ENCODE results near the gene TESK1. TPM values are rescaled to one million over a fixed set of nuclear protein-coding genes. Genes with fewer than 3 reads are reported as not detected.

Gene TESK1
- polyA plus RNA-seq (2011; rRNA removed) (16.5 and 17.4 TPM in 2 replicates), polyA plus RNA-seq (2017; fragmentation: RNase III; extraction: RNeasy Plus Mini Kit Qiagen cat#74134 plus additional on column Dnase treatment) (29.9 to 33.0 TPM (median 30.6 TPM) in 3 replicates), polyA minus RNA-seq (2011; rRNA and poly(A)+ RNA removed) (16.1 and 20.1 TPM in 2 replicates)
- polyA plus RNA-seq (2012; cell fraction: cytosol; rRNA removed) = 18.7 and 25.6 TPM in 2 replicates
- 57.5 and 63.3 TPM in 2 replicates for polyA plus RNA-seq (2012; cell fraction: nucleus; rRNA removed)

- Histone ChIP-seq H3K9me3 (no peaks in the 10 kb centered on the region), H3K27ac (peak within 1 kb of the TSS; percentile 86 to 95), H3K4me1 (peaks cover 11% of the 10 kb centered on the region), H3K4me2 (peak within 1 kb of the TSS; percentile 82), H3K4me3 (peak within 1 kb of the TSS; percentile 80)
- DNase-seq (ENCODE audit: low read depth in 1 of 2, low spot score in 1 of 2) (peak; percentile 87 to 90), ATAC-seq (peak; percentile 64 to 70), FAIRE-seq (no peak)
- POLR2A ChIA-PET = interaction anchor here (0.6 to 2.1 kb wide), 7 partner anchors 42 to 532 kb away, joined by 3 to 10 read pairs (median 4); partner anchors contain the start of genes ATOSB, CCDC107, CREB3 and RMRP
- TF ChIP-seq FOXS1 (CRISPR knock-in tag; IDR thresholded peaks at IDR 0.05) = no peak
- TF ChIP-seq ZC3H11A (IDR thresholded peaks at IDR 0.05) = no peak
- peak; percentile 45; the same call in 1 of the 2 replicates for TF ChIP-seq MAX (IDR thresholded peaks at IDR 0.05)
- TF ChIP-seq HOXA7 (CRISPR knock-in tag; IDR thresholded peaks at IDR 0.05) = no peak
- no peak for TF ChIP-seq MYC (IDR thresholded peaks at IDR 0.05; ENCODE audit: borderline replicate concordance, low read length)
- no peak for TF ChIP-seq BHLHE40 (IDR thresholded peaks at IDR 0.05; ENCODE audit: low read depth, low read length)
- TF ChIP-seq ZSCAN20 (CRISPR knock-in tag; IDR thresholded peaks at IDR 0.05) = no peak
- no peak for TF ChIP-seq ZFP36 (IDR thresholded peaks at IDR 0.05; ENCODE audit: borderline replicate concordance, partially characterized antibody)
- no peak for TF ChIP-seq HDAC2 (IDR thresholded peaks at IDR 0.05)
- TF ChIP-seq RARB (CRISPR knock-in tag; IDR thresholded peaks at IDR 0.05) = no peak
- no peak for TF ChIP-seq ELK1 (IDR thresholded peaks at IDR 0.05; ENCODE audit: low read depth, low read length)
- TF ChIP-seq JUN (IDR thresholded peaks at IDR 0.05) = no peak
- TF ChIP-seq SMC3 (IDR thresholded peaks at IDR 0.05) = no peak
- no peak for TF ChIP-seq ESRRA (IDR thresholded peaks at IDR 0.05; ENCODE audit: borderline replicate concordance, low read length)
- peak; percentile 82; the same call in 1 of the 2 replicates for TF ChIP-seq TP53 (CRISPR knock-in tag; IDR thresholded peaks at IDR 0.05)
- no peak for TF ChIP-seq EP300 (IDR thresholded peaks at IDR 0.05)
- no peak for TF ChIP-seq RAD21 (conservative IDR thresholded peaks at IDR 0.05 in 1 of 2, IDR thresholded peaks at IDR 0.05 in 1 of 2)
- TF ChIP-seq HOXB13 (CRISPR knock-in tag; IDR thresholded peaks at IDR 0.05; ENCODE audit: low read depth) = no peak
- TF ChIP-seq POLR2AphosphoS2 (conservative IDR thresholded peaks at IDR 0.05; ENCODE audit: low read length) = no peak
- no peak for TF ChIP-seq RNF2 (IDR thresholded peaks at IDR 0.05; ENCODE audit: borderline replicate concordance, low read depth)
- TF ChIP-seq JUNB (IDR thresholded peaks at IDR 0.05) = no peak
- TF ChIP-seq NFE2L2 (conservative IDR thresholded peaks at IDR 0.05; ENCODE audit: low read length) = no peak
- no peak for TF ChIP-seq CTCF (IDR thresholded peaks at IDR 0.05)
- TF ChIP-seq KDM1A (IDR thresholded peaks at IDR 0.05; ENCODE audit: low read depth) = no peak
- TF ChIP-seq BCL3 (IDR thresholded peaks at IDR 0.05) = 0 out of 3 replicates have a peak, but pooled peaks have one; percentile 26
- TF ChIP-seq EHMT2 (IDR thresholded peaks at IDR 0.05; ENCODE audit: low read depth) = no peak
- no peak for TF ChIP-seq GATA3 (IDR thresholded peaks at IDR 0.05; ENCODE audit: borderline replicate concordance)
- no peak for TF ChIP-seq MAZ (IDR thresholded peaks at IDR 0.05; ENCODE audit: borderline replicate concordance, low read depth, low read length)
- peak; percentile 16; the same call in 1 of the 2 replicates for TF ChIP-seq POLR2A (IDR thresholded peaks at IDR 0.05; ENCODE audit: low read length)
- peak; percentile 72 for TF ChIP-seq PHF8 (IDR thresholded peaks at IDR 0.05; ENCODE audit: borderline replicate concordance, low read depth)
- no peak; the same call in 1 of the 2 replicates for TF ChIP-seq HMGXB4 (CRISPR knock-in tag; IDR thresholded peaks at IDR 0.05; ENCODE audit: borderline replicate concordance)
- TF ChIP-seq CHD2 (IDR thresholded peaks at IDR 0.05; ENCODE audit: low read length, partially characterized antibody) = no peak
- under 1% methylated on average over 18 of the region's 55 CpGs for WGBS (ENCODE audit: missing lambda C conversion rate)
- CTCF ChIA-PET = interaction anchor here (0.9 to 2.6 kb wide), 9 partner anchors 12 to 490 kb away, joined by 3 to 13 read pairs (median 9); partner anchors contain the start of genes CCDC107, RMRP and RUSC2
These were observed at the start of gene TESK1 for GRCh38 chr9:35604578-35605350. TESK1 (plus strand) TSS chr9:35605262; CDS start chr9:35605620, 358 bp downstream.

Measured in A549 (cell line).